HepG2 (cell line): ENCODE data around the gene CTSS.

Source experiments
- CHD2 ChIP-seq: IDR thresholded peaks from 2 replicates; pipeline ENCODE4 v1.6.1; 2011; ENCODE audit warnings: low read depth, low read length, improper control_type of control experiment
- NFRKB ChIP-seq: fragments of 450-650 bp; IDR thresholded peaks from 2 replicates; pipeline ENCODE4 v1.6.1; 2017
- POLR2AphosphoS2 ChIP-seq: IDR thresholded peaks from 2 replicates; pipeline ENCODE4 v1.6.1; 2011; ENCODE audit warnings: low read depth, low read length, improper control_type of control experiment
- SMC3 ChIP-seq: IDR thresholded peaks from 2 replicates; pipeline ENCODE4 v1.6.1; 2011; ENCODE audit warnings: low read length, improper control_type of control experiment
- TARDBP ChIP-seq: sonication (generic); formaldehyde crosslinking; IDR thresholded peaks from 2 replicates; pipeline ENCODE4 v1.8.0; 2022; ENCODE audit warnings: mild to moderate bottlenecking, missing genetic modification reagents
- ZNF644 ChIP-seq: IDR thresholded peaks from 2 replicates; pipeline ENCODE4 v1.6.1; 2016; ENCODE audit warnings: low read depth
- TF ChIP-seq, protein P1 (sequence below): sonication (generic); formaldehyde crosslinking; IDR thresholded peaks from 2 replicates; pipeline ENCODE4 v1.5.0; 2020; ENCODE audit warnings: mild to moderate bottlenecking, missing genetic modification reagents, moderate library complexity
- TF ChIP-seq, protein P2 (sequence below): IDR thresholded peaks from 2 replicates; pipeline ENCODE4 v1.6.1; 2016; ENCODE audit warnings: low read depth, control low read depth

DNA sequence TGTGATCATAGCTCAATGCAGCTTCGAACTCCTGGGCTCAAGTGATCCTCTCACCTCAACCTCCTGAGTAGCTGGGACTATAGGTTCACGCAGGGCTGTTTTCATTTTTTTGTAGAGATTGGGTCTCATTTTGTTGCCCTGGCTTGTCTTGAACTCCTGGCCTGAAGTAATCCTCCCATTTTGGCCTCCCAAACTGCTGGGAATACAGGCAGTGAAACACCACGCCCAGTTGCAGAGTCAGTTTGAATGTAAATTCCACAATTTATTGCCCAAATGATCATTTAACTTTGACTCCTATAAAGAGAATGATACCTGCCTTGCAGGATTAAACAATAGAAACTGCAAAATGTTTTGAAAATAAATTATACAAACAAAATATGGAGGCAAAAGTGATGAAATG, 79.3 kb downstream of the CTSS start:
- no peak for TF ChIP-seq TARDBP (CRISPR knock-in tag)
- TF ChIP-seq, protein P1, sequence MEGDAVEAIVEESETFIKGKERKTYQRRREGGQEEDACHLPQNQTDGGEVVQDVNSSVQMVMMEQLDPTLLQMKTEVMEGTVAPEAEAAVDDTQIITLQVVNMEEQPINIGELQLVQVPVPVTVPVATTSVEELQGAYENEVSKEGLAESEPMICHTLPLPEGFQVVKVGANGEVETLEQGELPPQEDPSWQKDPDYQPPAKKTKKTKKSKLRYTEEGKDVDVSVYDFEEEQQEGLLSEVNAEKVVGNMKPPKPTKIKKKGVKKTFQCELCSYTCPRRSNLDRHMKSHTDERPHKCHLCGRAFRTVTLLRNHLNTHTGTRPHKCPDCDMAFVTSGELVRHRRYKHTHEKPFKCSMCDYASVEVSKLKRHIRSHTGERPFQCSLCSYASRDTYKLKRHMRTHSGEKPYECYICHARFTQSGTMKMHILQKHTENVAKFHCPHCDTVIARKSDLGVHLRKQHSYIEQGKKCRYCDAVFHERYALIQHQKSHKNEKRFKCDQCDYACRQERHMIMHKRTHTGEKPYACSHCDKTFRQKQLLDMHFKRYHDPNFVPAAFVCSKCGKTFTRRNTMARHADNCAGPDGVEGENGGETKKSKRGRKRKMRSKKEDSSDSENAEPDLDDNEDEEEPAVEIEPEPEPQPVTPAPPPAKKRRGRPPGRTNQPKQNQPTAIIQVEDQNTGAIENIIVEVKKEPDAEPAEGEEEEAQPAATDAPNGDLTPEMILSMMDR (CRISPR knock-in tag): no peak
- no peak for TF ChIP-seq NFRKB
- TF ChIP-seq ZNF644 (CRISPR knock-in tag): no peak
- no peak for TF ChIP-seq SMC3
- TF ChIP-seq, protein P2, sequence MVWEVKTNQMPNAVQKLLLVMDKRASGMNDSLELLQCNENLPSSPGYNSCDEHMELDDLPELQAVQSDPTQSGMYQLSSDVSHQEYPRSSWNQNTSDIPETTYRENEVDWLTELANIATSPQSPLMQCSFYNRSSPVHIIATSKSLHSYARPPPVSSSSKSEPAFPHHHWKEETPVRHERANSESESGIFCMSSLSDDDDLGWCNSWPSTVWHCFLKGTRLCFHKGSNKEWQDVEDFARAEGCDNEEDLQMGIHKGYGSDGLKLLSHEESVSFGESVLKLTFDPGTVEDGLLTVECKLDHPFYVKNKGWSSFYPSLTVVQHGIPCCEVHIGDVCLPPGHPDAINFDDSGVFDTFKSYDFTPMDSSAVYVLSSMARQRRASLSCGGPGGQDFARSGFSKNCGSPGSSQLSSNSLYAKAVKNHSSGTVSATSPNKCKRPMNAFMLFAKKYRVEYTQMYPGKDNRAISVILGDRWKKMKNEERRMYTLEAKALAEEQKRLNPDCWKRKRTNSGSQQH (CRISPR knock-in tag): no peak
- TF ChIP-seq CHD2: no peak
- no peak for TF ChIP-seq POLR2AphosphoS2
